ENCODE measurements around the gene EYA3.
"Not testable (repeated sequence)": the region's sequence is repeated elsewhere in the genome, so short reads cannot be mapped to it uniquely, and the experiment has no call there.

EYA3 gene

DNA sequence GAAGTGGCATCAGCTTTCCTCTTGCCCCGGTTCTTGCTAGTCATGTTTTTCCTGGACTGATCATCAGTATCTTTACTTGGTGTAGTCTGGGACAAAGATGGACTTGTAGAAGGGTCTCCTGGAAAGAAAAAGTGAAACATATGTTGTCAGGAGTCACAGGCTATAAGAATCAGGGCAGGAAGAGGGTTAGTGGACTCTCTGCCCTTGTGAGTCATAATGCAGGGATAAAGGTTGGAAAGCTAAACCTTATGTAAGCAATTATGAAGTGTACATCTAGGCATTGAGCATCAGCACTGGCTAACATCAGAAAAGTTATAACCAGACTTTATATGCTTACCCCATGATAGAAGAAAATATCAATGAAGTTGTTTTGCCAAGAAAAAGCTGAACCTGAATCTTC, 77.4 kb downstream of the EYA3 start:
- TF ChIP-seq, protein P1, sequence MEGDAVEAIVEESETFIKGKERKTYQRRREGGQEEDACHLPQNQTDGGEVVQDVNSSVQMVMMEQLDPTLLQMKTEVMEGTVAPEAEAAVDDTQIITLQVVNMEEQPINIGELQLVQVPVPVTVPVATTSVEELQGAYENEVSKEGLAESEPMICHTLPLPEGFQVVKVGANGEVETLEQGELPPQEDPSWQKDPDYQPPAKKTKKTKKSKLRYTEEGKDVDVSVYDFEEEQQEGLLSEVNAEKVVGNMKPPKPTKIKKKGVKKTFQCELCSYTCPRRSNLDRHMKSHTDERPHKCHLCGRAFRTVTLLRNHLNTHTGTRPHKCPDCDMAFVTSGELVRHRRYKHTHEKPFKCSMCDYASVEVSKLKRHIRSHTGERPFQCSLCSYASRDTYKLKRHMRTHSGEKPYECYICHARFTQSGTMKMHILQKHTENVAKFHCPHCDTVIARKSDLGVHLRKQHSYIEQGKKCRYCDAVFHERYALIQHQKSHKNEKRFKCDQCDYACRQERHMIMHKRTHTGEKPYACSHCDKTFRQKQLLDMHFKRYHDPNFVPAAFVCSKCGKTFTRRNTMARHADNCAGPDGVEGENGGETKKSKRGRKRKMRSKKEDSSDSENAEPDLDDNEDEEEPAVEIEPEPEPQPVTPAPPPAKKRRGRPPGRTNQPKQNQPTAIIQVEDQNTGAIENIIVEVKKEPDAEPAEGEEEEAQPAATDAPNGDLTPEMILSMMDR (IDR thresholded peaks at IDR 0.05; ENCODE audit: insufficient read depth, low read depth, low read length, missing control alignments), result no peak
- DNase-seq (ENCODE audit: low read depth), result no peak
- H3K4me3 ChIP-seq (ENCODE audit: low read length), result no peak overlapping the region

DNA sequence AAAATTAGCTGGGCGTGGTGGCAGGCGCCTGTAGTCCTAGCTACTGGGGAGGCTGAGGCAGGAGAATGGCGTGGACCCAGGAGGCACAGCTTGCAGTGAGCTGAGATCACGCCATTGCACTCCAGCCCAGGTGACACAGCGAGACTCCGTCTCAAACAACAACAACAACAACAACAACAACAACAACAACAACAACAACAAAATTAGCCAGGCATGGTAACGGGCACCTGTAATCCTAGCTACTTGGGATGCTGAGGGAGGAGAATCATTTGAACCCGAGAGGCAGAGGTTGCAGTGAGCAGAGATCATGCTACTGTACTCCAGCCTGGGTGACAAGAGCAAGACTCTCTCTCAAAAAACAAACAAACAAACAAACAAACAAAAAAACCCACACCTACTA, 85.3 kb downstream of the EYA3 start:
- not testable (repeated sequence) for H3K4me3 ChIP-seq (ENCODE audit: low read length); DNase-seq (ENCODE audit: low read depth)

DNA sequence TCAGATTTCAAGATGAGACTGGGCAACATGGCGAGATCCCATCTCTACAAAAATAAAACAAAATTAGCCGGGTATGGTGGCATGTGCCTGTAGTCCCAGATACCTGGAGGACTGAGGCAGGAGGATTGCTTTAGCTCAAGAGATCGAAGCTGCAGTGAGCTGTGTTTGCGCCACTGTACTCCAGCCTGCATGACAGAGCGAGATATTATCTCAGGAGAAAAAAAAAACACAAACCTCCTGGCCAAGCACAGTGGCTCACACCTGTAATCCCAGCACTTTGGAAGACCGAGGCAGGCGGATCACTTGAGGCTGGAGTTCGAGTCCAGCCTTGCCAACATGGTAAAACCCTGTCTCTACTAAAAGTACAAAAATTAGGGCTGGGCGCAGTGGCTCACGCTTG, 85.8 kb downstream of the EYA3 start:
- H3K4me3 ChIP-seq (ENCODE audit: low read length), result no peak overlapping the region
- no peak for DNase-seq (ENCODE audit: low read depth)
- TF ChIP-seq, protein P1 (IDR thresholded peaks at IDR 0.05; ENCODE audit: insufficient read depth, low read depth, low read length, missing control alignments), result no peak

DNA sequence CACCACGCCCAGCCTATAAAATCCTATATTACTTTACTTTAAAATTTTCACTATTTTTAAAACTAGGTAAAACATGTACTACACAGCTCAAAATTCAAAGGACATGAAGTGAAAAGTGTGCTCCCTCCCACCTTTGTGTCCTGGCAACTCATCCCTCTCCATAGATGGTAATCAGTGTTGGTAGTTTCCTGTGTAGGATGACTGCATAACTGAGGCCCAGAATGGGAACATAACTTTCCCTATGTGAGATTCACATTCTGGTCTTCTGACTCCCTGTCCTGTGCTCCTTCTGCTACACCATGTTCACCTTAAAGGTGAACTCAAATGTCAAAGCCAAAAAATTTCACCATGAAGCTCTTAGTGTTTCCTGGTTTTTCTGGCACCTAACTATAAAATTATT, 89.4 kb downstream of the EYA3 start:
- TF ChIP-seq, protein P1 (IDR thresholded peaks at IDR 0.05; ENCODE audit: insufficient read depth, low read depth, low read length, missing control alignments), result no peak
- no peak for DNase-seq (ENCODE audit: low read depth)
- no peak overlapping the region for H3K4me3 ChIP-seq (ENCODE audit: low read length)

DNA sequence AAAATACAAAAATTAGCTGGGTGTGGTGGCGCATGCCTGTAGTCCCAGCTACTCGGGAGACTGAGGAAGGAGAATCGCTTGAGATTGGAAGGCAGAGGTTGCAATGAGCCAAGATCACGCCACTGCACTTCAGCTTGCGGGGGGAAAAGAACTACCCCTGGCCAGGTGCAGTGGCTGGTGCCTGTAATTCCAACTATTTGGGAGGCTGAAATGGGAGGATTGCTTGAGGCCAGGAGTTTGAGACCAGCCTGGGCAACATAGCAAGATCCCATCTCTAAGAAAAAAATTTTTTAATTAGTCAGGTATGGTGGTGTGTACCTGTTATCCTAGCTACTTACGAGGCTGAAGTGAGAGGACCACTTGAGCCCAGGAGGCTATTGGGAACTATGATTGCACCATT, 93.9 kb downstream of the EYA3 start:
- H3K4me3 ChIP-seq (ENCODE audit: low read length); DNase-seq (ENCODE audit: low read depth): not testable (repeated sequence)

DNA sequence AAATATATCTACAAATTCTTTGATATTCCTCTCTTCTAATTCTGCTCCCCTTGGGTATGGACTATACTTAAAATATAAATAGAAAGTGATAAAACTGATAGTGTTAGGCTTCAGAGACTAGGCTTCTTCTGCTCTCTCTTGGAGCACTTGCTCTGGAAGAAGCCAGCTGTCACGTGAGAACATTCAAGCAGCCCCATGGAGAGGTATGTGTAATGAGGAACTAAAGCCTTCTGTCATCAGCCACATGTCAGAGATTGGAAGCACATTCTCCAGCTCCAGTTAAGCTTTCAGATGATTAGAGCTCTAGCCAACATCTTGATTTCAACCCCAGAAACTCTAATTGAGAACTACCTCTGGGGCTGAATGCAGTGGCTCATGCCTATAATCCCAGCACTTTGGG, 94.3 kb downstream of the EYA3 start:
- TF ChIP-seq, protein P1 (IDR thresholded peaks at IDR 0.05; ENCODE audit: insufficient read depth, low read depth, low read length, missing control alignments), result no peak

DNA sequence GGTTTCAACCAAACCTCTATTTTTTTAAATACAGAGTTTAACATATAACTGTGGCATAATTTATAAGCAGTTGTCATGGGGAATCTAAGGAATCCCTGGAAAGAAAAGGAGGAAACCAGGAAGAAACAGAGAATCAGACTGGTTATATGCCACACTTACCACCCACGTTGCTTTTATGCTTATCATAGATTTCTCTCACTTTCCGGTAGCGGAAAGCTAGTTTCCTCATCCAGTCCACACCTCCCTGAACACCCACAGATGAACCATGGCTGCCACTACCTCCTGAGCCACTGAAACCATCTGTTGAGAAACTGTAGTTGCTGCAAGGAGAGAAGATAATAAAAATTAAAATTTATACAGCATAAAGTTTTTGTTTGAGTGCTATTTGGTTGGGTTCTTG, 95.2 kb downstream of the EYA3 start:
- TF ChIP-seq, protein P1 (IDR thresholded peaks at IDR 0.05; ENCODE audit: insufficient read depth, low read depth, low read length, missing control alignments), result no peak
- no peak for DNase-seq (ENCODE audit: low read depth)
- no peak overlapping the region for H3K4me3 ChIP-seq (ENCODE audit: low read length)

More for the DNA sequence above, 94.3 kb downstream of the EYA3 start:
- H3K4me3 ChIP-seq (ENCODE audit: low read length), result no peak overlapping the region
- no peak for DNase-seq (ENCODE audit: low read depth)

DNA sequence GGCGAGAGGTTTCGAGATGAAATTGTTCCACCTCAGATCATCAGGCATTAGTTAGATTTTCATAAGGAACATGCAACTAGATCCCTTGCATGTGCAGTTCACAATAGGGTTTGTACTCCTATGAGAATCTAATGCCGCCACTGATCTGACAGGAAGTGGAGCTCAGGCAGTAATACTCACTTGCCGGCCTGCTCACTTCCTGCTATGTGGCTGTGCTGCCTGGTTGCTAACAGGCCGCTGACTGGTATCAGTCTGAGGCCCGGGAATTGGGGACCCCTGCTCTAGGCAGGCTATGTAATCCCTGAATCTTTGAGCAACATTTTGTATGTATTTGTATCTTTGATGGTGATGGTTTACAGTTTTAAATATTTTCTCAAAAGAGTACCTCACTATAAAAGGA, 96.1 kb downstream of the EYA3 start:
- TF ChIP-seq, protein P1 (IDR thresholded peaks at IDR 0.05; ENCODE audit: insufficient read depth, low read depth, low read length, missing control alignments), result no peak
- H3K4me3 ChIP-seq (ENCODE audit: low read length), result no peak overlapping the region
- DNase-seq (ENCODE audit: low read depth), result no peak

All from epithelial cell of esophagus (primary cell).